Measurements from ENCODE around the gene SLC16A5.

SLC16A5 gene

DNA sequence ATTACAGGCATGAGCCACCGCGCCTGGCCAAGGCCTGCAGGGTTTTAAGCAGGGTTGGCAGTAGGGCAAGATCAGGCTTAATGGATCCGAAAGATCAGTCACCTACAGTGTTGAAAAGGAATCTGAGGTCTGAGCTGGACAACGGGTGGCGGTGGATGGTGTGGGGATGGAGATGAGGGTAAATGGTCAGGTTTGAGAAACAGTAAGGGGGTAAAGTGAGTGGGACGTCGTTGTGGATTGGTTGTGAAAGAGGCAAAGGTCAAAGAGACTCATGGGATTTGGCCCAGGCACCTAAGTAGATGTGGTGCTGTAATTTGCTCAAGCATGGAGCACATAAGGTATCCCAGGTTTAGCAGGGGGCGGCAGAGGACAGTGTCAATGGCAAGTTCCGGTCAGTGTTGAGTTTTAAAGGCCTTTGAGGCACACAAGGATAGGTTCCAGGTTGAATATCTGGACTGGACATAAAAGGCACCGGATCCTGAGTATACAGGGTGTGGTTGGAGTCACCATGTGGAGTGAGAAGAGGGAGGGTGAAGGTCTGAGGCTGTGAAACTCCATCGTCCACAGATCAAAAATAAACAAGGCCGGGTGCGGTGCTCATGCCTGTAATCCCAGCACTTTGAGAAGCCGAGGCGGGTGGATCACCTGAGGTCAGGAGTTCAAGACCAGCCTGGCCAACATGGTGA lies 1.1 kb upstream of the SLC16A5 start:
- peaks cover 0 to 10% of the 10 kb centered on the region in 2 donors for H3K27me3 ChIP-seq
- no peak overlapping the region for H3K4me3 ChIP-seq
- no peak overlapping the region for H3K27ac ChIP-seq
- H3K36me3 ChIP-seq = no peaks in the 10 kb centered on the region
- TF ChIP-seq, protein P1, sequence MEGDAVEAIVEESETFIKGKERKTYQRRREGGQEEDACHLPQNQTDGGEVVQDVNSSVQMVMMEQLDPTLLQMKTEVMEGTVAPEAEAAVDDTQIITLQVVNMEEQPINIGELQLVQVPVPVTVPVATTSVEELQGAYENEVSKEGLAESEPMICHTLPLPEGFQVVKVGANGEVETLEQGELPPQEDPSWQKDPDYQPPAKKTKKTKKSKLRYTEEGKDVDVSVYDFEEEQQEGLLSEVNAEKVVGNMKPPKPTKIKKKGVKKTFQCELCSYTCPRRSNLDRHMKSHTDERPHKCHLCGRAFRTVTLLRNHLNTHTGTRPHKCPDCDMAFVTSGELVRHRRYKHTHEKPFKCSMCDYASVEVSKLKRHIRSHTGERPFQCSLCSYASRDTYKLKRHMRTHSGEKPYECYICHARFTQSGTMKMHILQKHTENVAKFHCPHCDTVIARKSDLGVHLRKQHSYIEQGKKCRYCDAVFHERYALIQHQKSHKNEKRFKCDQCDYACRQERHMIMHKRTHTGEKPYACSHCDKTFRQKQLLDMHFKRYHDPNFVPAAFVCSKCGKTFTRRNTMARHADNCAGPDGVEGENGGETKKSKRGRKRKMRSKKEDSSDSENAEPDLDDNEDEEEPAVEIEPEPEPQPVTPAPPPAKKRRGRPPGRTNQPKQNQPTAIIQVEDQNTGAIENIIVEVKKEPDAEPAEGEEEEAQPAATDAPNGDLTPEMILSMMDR (IDR thresholded peaks at IDR 0.05) = no peak
- peaks cover 0 to 36% (median 14%) of the 10 kb centered on the region in 4 donors for H3K4me1 ChIP-seq
- intact Hi-C loops (cut with DNase I; ENCODE audit: low total_unique reads) = no loop called here
- H3K9me3 ChIP-seq = no peaks in the 10 kb centered on the region
- DNase-seq = no peak

DNA sequence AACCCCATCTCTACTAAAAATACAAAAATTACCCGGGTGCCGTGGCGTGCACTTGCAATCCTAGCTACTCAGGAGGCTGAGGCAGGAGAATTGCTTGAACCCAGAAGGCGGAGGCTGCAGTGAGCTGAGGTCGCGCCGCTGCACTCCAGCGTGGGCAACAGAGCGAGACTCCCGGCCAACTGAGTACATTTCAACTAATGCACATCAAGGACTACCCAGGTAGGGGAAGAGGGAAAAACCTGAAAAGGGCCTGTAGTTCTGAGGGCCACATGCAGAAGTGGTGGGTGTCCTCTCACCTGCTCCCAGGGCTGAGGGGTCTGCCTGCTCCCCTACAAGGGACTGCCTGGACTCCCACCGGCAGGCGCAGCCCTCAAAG lies 584 bp upstream of the SLC16A5 start:
- H3K27me3 ChIP-seq = peaks cover 0 to 10% of the 10 kb centered on the region in 2 donors
- H3K9me3 ChIP-seq = no peaks in the 10 kb centered on the region
- no peak for DNase-seq
- intact Hi-C loops (cut with DNase I; ENCODE audit: low total_unique reads) = no loop called here
- H3K27ac ChIP-seq = peak overlapping the region; percentile 45 to 54
- TF ChIP-seq, protein P1 (IDR thresholded peaks at IDR 0.05) = no peak
- peaks cover 0 to 39% (median 14%) of the 10 kb centered on the region in 4 donors for H3K4me1 ChIP-seq
- H3K4me3 ChIP-seq = peak overlapping the region; percentile 48 to 53
- H3K36me3 ChIP-seq = no peaks in the 10 kb centered on the region

- H3K9me3 ChIP-seq = no peaks in the 10 kb centered on the region
- H3K4me3 ChIP-seq = peak overlapping the region; percentile 48 to 53
- H3K4me1 ChIP-seq = peaks cover 0 to 48% (median 14%) of the 10 kb centered on the region in 4 donors
- no peaks in the 10 kb centered on the region for H3K36me3 ChIP-seq
- intact Hi-C loops (cut with DNase I; ENCODE audit: low total_unique reads) = no loop called here
- no peak for DNase-seq
- TF ChIP-seq, protein P1 (IDR thresholded peaks at IDR 0.05) = no peak
- peaks cover 0 to 8% of the 10 kb centered on the region in 2 donors for H3K27me3 ChIP-seq
- H3K27ac ChIP-seq = peak overlapping the region; percentile 45 to 54
Observed at GRCh38 chr17:75088465-75089417, 987 bp downstream of the SLC16A5 start.

GRCh38 chr17:75090871-75091854 lies 3.4 kb downstream of the SLC16A5 start:
- Histone ChIP-seq H3K36me3 (no peaks in the 10 kb centered on the region), H3K27ac (no peak overlapping the region), H3K4me1 (peaks cover 0 to 52% (median 17%) of the 10 kb centered on the region in 4 donors), H3K27me3 (peaks cover 0 to 8% of the 10 kb centered on the region in 2 donors), H3K4me3 (no peak overlapping the region), H3K9me3 (no peaks in the 10 kb centered on the region)
- TF ChIP-seq, protein P1 (IDR thresholded peaks at IDR 0.05) = no peak
- intact Hi-C loops (cut with DNase I; ENCODE audit: low total_unique reads) = no loop called here
- no peak for DNase-seq

DNA sequence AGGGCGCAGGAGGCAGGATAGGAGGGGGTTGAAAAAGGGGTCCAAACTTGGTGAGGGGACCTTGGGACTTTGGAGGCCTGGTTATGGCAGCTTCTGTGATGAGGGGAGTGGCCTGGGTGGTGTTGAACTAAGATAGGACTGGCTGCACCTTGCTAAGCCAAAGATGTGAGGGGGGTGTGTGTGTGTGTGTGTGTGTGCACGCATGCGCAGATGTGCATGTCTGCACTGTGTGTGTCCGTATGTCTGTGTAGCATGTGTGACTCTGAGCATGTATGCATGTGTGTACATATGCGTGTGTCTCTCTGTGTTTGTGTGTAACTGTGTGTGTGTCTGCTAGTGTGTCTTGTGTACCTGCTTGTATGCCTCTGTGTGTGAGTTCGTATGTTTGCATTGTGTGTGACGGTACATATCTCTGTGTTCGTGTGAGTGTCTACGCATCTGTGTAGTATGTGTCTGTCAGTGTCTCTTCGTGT lies 4.1 kb downstream of the SLC16A5 start:
- intact Hi-C loops (cut with DNase I; ENCODE audit: low total_unique reads) = no loop called here
- Histone ChIP-seq H3K36me3 (no peaks in the 10 kb centered on the region), H3K27me3 (peaks cover 0 to 8% of the 10 kb centered on the region in 2 donors), H3K4me3 (no peak overlapping the region), H3K9me3 (no peaks in the 10 kb centered on the region), H3K4me1 (peaks cover 0 to 57% (median 18%) of the 10 kb centered on the region in 4 donors), H3K27ac (no peak overlapping the region)
- TF ChIP-seq, protein P1 (IDR thresholded peaks at IDR 0.05) = no peak
- no peak for DNase-seq

Data from tibial artery (tissue), 4 donors.